B cell (primary cell): ENCODE results near the gene N4BP2. TPM values are rescaled to one million over a fixed set of nuclear protein-coding genes. Genes with fewer than 3 reads are reported as not detected.
"Not testable (repeated sequence)": the region's sequence is repeated elsewhere in the genome, so short reads cannot be mapped to it uniquely, and the experiment has no call there.

Experiments used
- ATAC-seq: fragments of 200-7000 bp; cut with Tn5 transposase; one replicate; pipeline ENCODE4 v1.10.0; 2021; ENCODE audit warnings: low read depth, mild to moderate bottlenecking, moderate number of reproducible peaks, moderate library complexity
- CTCF ChIA-PET: fragments of 350-600 bp; sonication (Branson Sonifier 250); formaldehyde crosslinking; loops from one replicate; lab custom pipeline; 2021; ENCODE audit warnings: antibody characterized with exemption, inconsistent platforms; lab: Charles Lee
- POLR2A ChIA-PET: fragments of 350-600 bp; sonication (Branson Sonifier 250); formaldehyde crosslinking; loops from one replicate; lab custom pipeline; 2021; ENCODE audit warnings: antibody characterized with exemption; lab: Charles Lee
- DNase-seq: peaks from one replicate; pipeline ENCODE4 v3.0.0; 2013
- H2AFZ ChIP-seq: 2 replicates; pipeline ENCODE4 v1.6.1; 2012; ENCODE audit warnings: mild to moderate bottlenecking, low read depth, low read length; ENCODE audit not compliant: insufficient read depth, poor library complexity, severe bottlenecking
- H3K27ac ChIP-seq, 2 donors: 1 replicate in 1 of 2; 2 replicates in 1 of 2; pipeline ENCODE4 v1.5.1; 2012 to 2013; ENCODE audit warnings: low read length in 2 of 2, mild to moderate bottlenecking in 2 of 2, moderate library complexity in 1 of 2
- H3K27me3 ChIP-seq, 4 experiments: fragments of 200-600 bp in 1 of 4; sonication (generic) in 1 of 4; replicated peaks in 1 of 4; 1 replicate in 2 of 4; 2 replicates in 2 of 4; pipeline versions ENCODE4 v1.6.1 to v1.7.0; 2013 to 2016; ENCODE audit warnings: low read length in 3 of 4, mild to moderate bottlenecking in 2 of 4, mixed read lengths in 1 of 4, moderate library complexity in 1 of 4; ENCODE audit not compliant: insufficient read depth in 4 of 4, control insufficient read depth in 3 of 4; ENCODE audit errors: control extremely low read depth in 1 of 4
- H3K36me3 ChIP-seq, 2 experiments: replicated peaks in 1 of 2; 1 replicate in 1 of 2; 2 replicates in 1 of 2; pipeline versions ENCODE4 v1.6.1 to v1.7.1; 2013; ENCODE audit warnings: low read length in 1 of 2; ENCODE audit not compliant: insufficient read depth in 2 of 2, control insufficient read depth in 1 of 2; ENCODE audit errors: control extremely low read depth in 1 of 2, extremely low read depth in 1 of 2
- H3K4me1 ChIP-seq, 2 donors: fragments of 200-600 bp in 1 of 2; sonication (generic) in 1 of 2; 1 replicate in 1 of 2; 2 replicates in 1 of 2; pipeline versions ENCODE4 v1.5.1 to v1.6.1; 2013 to 2017; ENCODE audit warnings: low read length in 2 of 2; ENCODE audit not compliant: control insufficient read depth in 2 of 2, insufficient read depth in 2 of 2
- H3K4me2 ChIP-seq: replicated peaks from 2 replicates; pipeline ENCODE3; 2012; ENCODE audit warnings: mild to moderate bottlenecking, low read depth, low read length; ENCODE audit not compliant: poor library complexity, severe bottlenecking
- H3K4me3 ChIP-seq, 5 experiments: fragments of 200-600 bp in 1 of 5; sonication (generic) in 1 of 5; 1 replicate in 3 of 5; 2 replicates in 2 of 5; pipeline versions ENCODE4 v1.5.1 to v1.7.0; 2011 to 2016; ENCODE audit warnings: low read length in 4 of 5, mild to moderate bottlenecking in 4 of 5, low read depth in 2 of 5, control low read depth in 1 of 5, moderate library complexity in 1 of 5; ENCODE audit not compliant: insufficient read depth in 1 of 5; ENCODE audit errors: control extremely low read depth in 1 of 5, extremely low read depth in 1 of 5
- H3K79me2 ChIP-seq: fragments of 200-600 bp; sonication (generic); one replicate; pipeline ENCODE4 v1.6.0; 2016; ENCODE audit warnings: low read length; ENCODE audit not compliant: control insufficient read depth, insufficient read depth
- H3K9ac ChIP-seq: fragments of 200-600 bp; sonication (generic); 2 replicates; pipeline ENCODE4 v1.6.1; 2017; ENCODE audit warnings: mild to moderate bottlenecking, low read length, moderate library complexity
- H3K9me3 ChIP-seq, 3 donors: one replicate each; pipeline versions ENCODE4 v1.6.1 to v1.7.1; 2013; ENCODE audit warnings: low read length in 2 of 3; ENCODE audit not compliant: control insufficient read depth in 2 of 3, insufficient read depth in 1 of 3; ENCODE audit errors: control extremely low read depth in 1 of 3
- H4K20me1 ChIP-seq: 2 replicates; pipeline ENCODE4 v1.6.0; 2012; ENCODE audit warnings: mild to moderate bottlenecking, low read length; ENCODE audit not compliant: insufficient read depth, control insufficient read depth, poor library complexity, severe bottlenecking
- H3K27ac Mint-ChIP-seq: one replicate; pipeline ENCODE4 v1.8.0; 2021; ENCODE audit warnings: mixed read lengths
- H3K27me3 Mint-ChIP-seq: one replicate; pipeline ENCODE4 v1.8.0; 2021; ENCODE audit warnings: mixed read lengths
- H3K4me1 Mint-ChIP-seq: one replicate; pipeline ENCODE4 v1.8.0; 2021; ENCODE audit warnings: mixed read lengths
- H3K4me3 Mint-ChIP-seq: one replicate; pipeline ENCODE4 v1.8.0; 2021; ENCODE audit warnings: mixed read lengths
- H3K9me3 Mint-ChIP-seq: one replicate; pipeline ENCODE4 v1.8.0; 2022; ENCODE audit warnings: mixed read lengths; ENCODE audit not compliant: insufficient read depth
- EZH2 ChIP-seq: IDR thresholded peaks from 2 replicates; pipeline ENCODE4 v1.6.1; 2012; ENCODE audit warnings: borderline replicate concordance, low read depth, mild to moderate bottlenecking, moderate library complexity, low read length; ENCODE audit not compliant: insufficient read depth, poor library complexity, severe bottlenecking
- WGBS: methylation state at CpG from one replicate; pipeline ENCODE4 v1.1.5; 2013; ENCODE audit warnings: missing lambda C conversion rate; ENCODE audit not compliant: insufficient coverage; 5-methylcytosine and 5-hydroxymethylcytosine counted together
- intact Hi-C: fragments of 100-400 bp; cut with micrococcal nuclease; formaldehyde crosslinking; loops from one replicate; pipeline ENCODE4 v1.10.0; 2022
- polyA plus RNA-seq: library from polyadenylated mRNA; depleted of rRNA; stranded (reverse); fragments of >200 nt; gene quantifications from 2 replicates; pipeline ENCODE4 v1.2.3, GENCODE V29; 2012
- total RNA-seq, 2 donors: library from RNA; stranded (reverse); fragments of 120-200 nt in 1 of 2; gene quantifications; 1 replicate in 1 of 2; 2 replicates in 1 of 2; pipeline versions ENCODE4 v1.2.3 to v1.2.4, GENCODE V29; 2013 to 2022
- TF ChIP-seq, protein P1 (sequence below): fragments of 200-600 bp; IDR thresholded peaks from one replicate; pipeline ENCODE4 v1.8.0; 2022; ENCODE audit warnings: antibody characterized with exemption, mild to moderate bottlenecking

N4BP2 gene
- total and polyA plus RNA-seq, 2 donors (not counting 1 experiment from before 2014, with no cell fraction given), result 2.4 to 12.8 TPM

DNA sequence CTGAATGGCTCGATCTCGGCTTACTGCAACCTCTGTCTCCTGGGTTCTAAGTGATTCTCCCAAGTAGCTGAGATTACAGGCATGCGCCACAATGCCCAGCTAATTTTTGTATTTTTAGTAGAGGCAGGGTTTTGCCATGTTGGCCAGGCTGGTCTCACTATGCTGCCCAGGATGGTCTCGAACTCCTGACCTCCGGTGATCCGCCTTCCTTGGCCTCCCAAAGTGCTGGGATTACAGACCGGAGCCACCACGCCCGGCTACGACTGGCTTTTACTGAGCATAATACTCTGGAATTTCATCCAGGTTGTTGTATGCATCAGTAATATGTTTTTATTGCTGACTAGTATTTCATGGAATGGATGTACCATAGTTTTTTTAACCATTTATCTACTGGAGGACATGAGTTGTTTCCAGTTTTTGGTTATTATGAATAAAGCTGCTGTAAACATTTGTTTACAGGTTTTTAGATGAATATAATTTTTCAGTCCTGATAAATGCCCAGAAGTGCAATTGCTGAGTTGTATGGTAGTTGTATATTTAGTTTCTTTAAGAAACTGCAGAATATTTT is 31.2 kb downstream of the N4BP2 start:
- H3K9ac ChIP-seq, result no peak overlapping the region
- no peak overlapping the region for H3K27ac ChIP-seq
- H3K27me3 ChIP-seq, result no peaks in the 10 kb centered on the region
- no peak overlapping the region for H3K4me3 ChIP-seq
- ATAC-seq (no peak), DNase-seq (no peak)
- TF ChIP-seq, protein P1, sequence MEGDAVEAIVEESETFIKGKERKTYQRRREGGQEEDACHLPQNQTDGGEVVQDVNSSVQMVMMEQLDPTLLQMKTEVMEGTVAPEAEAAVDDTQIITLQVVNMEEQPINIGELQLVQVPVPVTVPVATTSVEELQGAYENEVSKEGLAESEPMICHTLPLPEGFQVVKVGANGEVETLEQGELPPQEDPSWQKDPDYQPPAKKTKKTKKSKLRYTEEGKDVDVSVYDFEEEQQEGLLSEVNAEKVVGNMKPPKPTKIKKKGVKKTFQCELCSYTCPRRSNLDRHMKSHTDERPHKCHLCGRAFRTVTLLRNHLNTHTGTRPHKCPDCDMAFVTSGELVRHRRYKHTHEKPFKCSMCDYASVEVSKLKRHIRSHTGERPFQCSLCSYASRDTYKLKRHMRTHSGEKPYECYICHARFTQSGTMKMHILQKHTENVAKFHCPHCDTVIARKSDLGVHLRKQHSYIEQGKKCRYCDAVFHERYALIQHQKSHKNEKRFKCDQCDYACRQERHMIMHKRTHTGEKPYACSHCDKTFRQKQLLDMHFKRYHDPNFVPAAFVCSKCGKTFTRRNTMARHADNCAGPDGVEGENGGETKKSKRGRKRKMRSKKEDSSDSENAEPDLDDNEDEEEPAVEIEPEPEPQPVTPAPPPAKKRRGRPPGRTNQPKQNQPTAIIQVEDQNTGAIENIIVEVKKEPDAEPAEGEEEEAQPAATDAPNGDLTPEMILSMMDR, result no peak
- no peak for TF ChIP-seq EZH2
- intact Hi-C loops, result no loop called here
- Mint-ChIP-seq H3K4me1 (no peaks in the 10 kb centered on the region), H3K4me3 (no peak overlapping the region), H3K27ac (no peak overlapping the region), H3K9me3 (no peaks in the 10 kb centered on the region), H3K27me3 (no peaks in the 10 kb centered on the region)
- no peak overlapping the region for H2AFZ ChIP-seq
- no peaks in the 10 kb centered on the region for H3K36me3 ChIP-seq
- ChIA-PET POLR2A (no interaction called here), CTCF (no interaction called here)
- no peaks in the 10 kb centered on the region for H4K20me1 ChIP-seq
- H3K9me3 ChIP-seq, result peaks cover 0 to 3% (median 0%) of the 10 kb centered on the region in 3 donors
- H3K4me2 ChIP-seq, result no peak overlapping the region
- 100% methylated on average over 7 of the region's 10 CpGs for WGBS
- no peaks in the 10 kb centered on the region for H3K4me1 ChIP-seq
- peaks cover 5% of the 10 kb centered on the region for H3K79me2 ChIP-seq

DNA sequence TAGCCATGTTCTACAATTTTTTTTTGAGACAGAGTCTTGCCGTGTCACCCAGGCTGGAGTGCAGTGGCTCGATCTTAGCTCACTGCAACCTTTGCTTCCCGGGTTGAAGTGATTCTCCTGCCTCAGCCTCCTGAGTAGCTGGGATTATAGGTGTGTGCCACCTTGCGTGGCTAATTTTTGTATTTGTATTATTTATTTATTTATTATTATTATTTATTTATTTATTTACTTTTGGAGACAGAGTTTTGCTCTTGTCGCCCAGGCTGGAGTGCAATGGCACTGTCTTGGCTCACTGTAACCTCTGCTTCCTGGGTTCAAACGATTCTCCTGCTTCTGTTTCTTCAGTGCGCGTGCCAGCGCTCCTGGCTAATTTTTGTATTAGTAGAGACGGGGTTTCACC is 36.8 kb downstream of the N4BP2 start:
- DNase-seq, H3K4me2 ChIP-seq, ATAC-seq, H3K36me3 ChIP-seq, H3K27ac Mint-ChIP-seq, H3K4me3 Mint-ChIP-seq, H3K9me3 Mint-ChIP-seq, H3K4me3 ChIP-seq, H3K27me3 ChIP-seq, H3K9me3 ChIP-seq, H4K20me1 ChIP-seq, H3K27me3 Mint-ChIP-seq, H3K4me1 ChIP-seq, H3K4me1 Mint-ChIP-seq, POLR2A ChIA-PET, H2AFZ ChIP-seq, H3K27ac ChIP-seq, intact Hi-C loops, H3K9ac ChIP-seq: not testable (repeated sequence)
- CTCF ChIA-PET, result interaction anchor here (0.6 kb wide), 1 partner anchor 46 kb away, joined by 4 read pairs; no protein-coding TSS in a partner anchor
- 91% methylated on average over 7 of the region's 10 CpGs for WGBS
- H3K79me2 ChIP-seq, result peaks cover 27% of the 10 kb centered on the region
